Inferior parietal cortex (tissue), 1 donor: ENCODE results near the gene NTNG1.

Experiments
- DNase-seq: peaks from one replicate; pipeline ENCODE4 v3.0.0-alpha.2; 2016; ENCODE audit errors: extremely low spot score

NTNG1 gene

DNA sequence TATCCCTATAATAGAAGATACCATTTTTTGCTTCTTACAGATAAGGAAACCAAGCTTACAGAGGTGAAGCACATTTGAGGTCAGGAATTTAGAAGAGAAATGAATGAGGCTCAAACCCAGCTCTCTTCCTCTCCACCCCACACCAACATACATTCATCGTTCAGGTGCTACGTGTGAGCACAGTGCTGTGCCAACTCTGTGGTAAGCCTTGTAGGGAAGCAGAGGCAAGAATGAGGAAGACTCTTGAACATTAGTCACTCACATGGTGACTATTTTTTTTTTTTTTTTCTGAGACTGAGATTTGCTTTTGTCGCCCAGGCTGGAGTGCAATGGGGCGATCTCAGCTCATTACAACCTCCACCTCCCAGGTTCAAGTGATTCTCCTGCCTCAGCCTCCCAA, 314.0 kb downstream of the NTNG1 start:
- no peak for DNase-seq

DNA sequence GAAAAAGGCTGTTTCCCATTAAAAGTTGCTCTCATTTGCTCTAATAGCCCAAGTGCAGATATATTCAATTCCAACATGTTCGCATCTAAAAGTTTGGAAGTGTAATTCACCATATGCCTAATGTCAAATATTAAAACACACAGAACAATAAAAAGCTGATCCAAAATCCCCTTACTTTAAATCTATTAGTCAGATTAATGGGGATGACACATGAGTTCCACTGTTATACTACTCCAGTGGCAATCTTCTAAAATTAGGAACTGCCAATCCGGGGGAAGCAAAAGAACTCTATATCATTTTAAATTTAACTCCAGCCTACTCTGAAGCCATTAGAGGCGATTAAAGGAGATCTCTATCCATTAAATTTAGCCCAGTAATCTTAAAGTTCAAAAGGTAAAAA, 317.1 kb downstream of the NTNG1 start:
- DNase-seq: no peak

DNA sequence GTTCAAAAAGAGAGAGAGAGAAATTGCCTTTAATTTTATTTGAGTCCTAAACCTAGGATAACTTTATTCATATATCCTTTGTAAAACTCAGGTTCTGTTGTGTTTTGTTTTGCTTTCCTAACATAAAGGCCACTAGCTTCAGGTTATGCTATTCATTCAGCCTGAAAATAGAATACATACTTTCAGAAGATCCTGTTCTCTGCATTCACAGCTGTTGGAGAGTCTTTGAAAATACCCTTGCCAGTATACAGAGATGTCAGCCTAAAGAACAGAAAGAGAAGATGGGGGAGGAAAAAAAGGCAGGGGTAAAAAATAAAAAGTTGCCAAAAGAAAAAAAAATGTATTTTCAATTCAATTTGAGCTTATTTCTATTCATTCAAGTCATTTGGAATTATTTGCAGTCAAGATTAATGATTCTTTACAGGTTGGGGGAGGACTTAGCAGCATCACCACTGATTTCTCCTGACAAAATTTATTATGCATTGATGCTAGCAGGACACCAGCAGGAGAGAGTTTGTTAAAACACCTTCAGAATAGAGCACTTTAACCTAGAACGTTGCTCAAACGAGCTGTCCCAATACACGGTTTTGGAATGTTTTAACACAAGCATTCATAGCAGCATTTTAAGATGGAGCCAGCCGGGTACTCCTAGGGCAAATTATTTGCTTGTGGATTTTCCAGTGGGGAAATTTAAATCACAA, 318.5 kb downstream of the NTNG1 start:
- DNase-seq: no peak

DNA sequence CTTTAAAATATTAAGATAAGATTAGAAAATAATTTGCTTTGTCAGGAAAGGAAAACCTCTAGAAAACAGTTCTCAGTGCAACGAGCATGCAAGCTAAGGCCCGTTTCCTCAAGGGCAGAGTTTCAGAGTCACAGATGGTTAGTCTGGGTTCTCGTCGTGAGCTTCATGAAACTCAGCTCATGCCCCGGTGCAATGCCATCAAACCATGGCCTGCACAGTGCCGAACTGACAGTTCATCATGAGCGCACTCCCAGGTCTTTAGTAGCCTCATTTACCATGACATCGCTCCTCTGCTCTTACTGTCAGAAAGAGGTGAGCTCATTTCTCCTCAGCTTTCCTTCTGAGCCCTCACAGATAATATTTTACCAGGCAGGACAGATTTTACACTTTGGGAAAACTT, 319.2 kb downstream of the NTNG1 start:
- DNase-seq: no peak

DNA sequence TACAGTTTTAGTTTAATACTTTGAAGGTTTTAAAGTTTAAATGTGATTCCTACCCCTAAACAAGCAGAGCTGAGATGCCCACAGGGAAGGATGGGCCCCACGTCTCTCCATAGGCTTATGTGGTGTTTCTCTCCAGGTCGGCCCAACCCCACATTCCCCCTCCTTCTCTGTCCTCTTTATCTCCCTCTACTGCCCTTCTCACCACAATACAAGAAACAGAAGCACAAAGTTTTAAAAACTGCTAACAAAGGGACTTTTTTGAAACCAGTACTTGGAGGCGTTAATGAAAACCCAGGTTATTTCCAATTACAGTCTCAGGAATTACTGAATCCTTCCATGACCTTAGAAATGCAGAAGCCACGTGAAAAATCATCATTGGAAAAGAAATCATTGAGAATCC, 324.0 kb downstream of the NTNG1 start:
- DNase-seq: no peak

DNA sequence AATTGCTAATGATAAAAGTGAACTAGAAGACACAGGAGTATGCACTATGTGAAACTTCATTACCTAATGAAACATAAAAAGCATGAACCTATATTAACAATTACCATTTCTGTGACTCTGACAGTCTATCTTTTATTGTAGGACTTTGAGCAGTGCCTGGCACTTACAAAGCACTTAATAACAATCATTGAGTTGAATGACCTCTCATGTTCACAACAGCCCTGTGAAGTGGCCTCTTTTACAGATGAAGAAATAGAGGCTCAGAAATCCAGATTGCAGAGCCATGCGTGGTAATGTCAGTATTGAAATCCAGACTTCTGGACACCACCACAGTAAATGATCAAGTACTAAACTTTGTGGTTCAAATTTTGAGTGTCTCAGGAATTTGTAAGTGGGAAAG, 326.4 kb downstream of the NTNG1 start:
- DNase-seq: no peak

DNA sequence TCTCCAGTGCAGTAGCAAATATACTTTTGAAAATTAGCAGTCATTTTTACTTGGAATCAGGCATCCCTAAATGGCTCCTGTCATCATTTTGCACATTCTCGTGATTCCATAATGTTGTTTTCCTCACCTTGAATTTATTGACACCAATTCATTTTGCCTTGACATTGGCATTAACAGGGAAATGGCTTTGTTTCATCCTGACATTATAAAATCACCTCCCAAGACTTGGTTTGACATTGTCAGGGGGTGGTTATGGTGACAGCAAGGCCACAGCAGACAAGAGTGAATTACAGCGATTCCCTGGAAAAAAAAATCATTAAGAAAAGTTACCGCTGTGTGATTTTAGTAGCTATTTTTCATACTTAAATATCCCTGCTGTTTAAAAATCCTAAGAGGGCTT, 327.0 kb downstream of the NTNG1 start:
- DNase-seq: no peak

DNA sequence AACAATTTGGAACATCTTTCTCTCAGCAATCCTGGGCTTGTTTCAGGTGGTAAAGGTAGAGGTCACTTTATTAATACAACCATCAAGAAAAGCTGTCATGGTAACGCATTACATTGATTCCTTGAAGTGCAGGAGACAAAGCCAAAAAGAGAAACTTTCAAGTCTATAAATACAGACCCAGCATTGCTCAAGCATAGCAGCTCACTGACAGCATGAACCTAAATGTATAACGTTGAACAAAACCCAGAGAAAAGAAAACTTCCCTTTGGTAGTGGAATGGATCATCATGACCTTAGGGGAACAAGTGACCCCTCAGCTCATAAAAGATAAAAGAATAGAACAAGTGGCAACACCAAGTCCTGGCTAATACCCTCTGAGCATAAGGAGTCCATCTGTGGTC, 332.2 kb downstream of the NTNG1 start:
- no peak for DNase-seq

DNA sequence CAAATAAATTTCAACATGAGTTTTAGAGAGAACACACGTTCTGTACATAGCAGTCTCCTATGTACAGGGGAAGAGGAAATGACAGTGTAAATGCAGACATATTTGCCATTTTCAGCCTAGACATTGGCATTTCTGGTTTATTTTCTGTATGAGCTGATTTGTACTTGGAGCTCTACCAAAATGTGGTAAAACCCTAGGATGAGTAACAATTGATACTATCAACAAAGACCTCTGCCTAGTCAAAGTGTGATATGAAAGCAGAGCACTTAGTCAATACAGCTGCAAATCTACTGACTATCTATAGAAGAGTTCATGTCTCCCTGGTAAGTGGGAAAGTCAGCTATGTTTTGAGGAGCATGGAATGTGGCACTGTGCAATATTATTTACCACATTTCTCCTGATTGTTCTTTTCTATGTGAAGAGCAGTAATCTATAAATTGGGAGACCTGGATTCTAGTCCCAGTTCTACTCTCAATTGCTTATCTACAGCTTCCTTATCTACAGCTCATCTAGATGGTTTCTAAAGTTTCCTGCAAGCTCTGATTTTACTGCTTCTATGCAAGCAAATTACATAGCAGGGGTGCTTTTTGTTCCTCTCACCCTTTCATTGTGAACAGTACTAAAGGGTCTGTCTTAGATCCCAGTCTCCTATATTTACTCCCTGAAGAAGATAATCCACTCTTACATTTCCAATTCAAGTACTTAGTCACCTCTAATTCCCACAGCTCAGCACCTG, 334.2 kb downstream of the NTNG1 start:
- DNase-seq: no peak

DNA sequence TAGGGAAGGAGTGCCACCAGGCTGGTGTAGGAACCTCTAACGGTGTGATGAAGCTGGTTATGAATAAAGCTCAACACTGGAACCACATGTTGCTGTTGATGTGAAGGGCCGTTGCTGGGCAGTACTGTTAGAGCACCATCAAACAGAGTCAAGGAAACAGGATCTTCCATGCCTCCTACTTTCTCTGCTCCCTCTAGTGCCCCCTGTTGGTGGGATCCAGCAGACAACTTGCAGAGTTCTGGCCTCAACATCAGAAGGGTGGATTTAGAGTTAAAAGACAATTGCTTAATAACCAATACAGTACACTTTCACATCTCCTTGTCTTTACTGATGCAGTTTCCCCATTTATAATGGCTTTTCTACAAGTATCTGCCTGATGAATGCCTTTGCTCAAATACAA, 336.4 kb downstream of the NTNG1 start:
- no peak for DNase-seq

DNA sequence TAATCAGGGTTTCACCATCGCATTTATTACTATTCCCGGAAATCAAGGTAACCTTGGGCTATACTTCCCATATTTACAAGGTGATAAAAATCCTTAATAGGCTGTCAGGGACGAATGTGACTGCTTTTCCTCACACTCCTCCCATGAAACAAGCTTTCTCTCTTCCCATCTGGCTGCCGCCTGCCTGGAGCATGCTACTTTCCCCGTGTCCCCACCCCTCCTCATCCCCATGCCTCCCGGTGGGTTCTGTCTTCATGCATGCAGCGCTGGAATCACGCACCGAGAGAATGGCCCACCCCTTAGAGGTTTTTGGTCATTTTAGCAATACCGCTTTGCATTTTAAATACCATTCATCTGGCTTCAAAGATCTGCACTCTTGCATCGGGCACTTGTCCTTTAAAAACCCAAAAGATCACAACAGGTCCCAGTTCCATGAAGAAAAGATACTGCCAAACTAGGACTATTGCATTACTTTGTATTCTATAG, 339.1 kb downstream of the NTNG1 start:
- no peak for DNase-seq

DNA sequence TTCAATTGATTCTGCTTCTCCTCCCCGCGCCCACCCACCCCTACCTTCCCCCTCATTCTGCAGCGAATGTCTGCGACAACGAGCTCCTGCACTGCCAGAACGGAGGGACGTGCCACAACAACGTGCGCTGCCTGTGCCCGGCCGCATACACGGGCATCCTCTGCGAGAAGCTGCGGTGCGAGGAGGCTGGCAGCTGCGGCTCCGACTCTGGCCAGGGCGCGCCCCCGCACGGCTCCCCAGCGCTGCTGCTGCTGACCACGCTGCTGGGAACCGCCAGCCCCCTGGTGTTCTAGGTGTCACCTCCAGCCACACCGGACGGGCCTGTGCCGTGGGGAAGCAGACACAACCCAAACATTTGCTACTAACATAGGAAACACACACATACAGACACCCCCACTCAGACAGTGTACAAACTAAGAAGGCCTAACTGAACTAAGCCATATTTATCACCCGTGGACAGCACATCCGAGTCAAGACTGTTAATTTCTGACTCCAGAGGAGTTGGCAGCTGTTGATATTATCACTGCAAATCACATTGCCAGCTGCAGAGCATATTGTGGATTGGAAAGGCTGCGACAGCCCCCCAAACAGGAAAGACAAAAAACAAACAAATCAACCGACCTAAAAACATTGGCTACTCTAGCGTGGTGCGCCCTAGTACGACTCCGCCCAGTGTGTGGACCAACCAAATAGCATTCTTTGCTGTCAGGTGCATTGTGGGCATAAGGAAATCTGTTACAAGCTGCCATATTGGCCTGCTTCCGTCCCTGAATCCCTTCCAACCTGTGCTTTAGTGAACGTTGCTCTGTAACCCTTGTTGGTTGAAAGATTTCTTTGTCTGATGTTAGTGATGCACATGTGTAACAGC, 339.9 kb downstream of the NTNG1 start:
- no peak for DNase-seq

DNA sequence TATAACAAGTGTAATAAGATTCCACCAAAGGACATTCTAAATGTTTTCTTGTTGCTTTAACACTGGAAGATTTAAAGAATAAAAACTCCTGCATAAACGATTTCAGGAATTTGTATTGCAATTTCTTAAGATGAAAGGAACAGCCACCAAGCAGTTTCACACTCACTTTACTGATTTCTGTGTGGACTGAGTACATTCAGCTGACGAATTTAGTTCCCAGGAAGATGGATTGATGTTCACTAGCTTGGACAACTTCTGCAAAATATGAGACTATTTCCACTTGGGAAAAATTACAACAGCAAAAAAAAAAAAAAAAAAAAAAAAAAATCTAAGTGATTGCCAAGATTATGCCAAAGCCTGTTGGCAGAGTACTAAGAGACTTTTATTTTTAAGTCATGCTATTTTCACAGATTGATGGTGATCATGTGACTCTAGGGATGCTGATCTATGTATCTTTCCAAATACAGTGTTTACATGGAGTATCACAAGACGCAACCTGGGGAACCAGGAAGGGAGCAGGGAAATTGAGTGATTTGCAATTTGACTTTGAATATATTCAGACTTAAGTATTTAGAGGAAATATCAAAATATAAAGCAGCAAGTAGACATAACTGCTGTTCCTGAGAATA, 341.0 kb downstream of the NTNG1 start:
- DNase-seq: no peak

DNA sequence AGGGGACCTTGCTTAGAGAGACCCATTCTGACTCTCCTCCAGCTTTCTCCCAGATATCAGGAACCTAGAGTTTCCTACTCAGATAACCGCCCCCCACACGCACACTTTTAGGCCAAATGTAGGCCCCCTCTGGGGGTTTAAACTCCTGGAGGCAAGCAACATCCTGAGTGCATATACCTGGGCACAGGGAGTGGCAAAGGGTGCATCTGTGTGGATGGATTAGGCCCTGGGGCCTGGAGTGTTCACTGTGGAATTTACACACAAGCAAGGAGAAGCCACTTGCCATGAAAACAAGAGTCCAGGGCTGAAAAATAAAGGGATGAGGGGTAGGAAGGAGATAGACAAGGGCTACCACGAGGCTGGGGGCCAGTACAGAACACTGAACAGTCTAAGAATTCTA, 343.1 kb downstream of the NTNG1 start:
- DNase-seq: no peak

DNA sequence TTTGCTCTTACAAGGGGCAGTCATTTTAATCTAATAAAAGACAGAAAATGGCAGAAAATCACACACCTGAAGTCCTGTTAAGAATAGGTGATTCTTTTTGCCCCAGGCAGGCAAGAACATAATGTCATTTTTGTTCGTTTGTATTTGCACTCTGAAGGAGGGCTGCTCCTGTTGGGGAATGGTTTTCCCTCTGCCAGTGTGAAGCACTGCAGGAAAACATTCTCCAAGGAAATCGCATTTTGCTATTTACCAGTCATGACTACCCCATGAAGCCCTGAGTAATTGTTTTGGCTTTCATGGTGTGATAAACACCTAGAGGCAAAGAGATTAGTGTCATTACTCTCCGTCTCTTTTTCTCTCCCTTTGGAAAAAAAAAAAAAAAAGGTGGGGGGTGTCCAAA, 345.5 kb downstream of the NTNG1 start:
- DNase-seq: no peak

DNA sequence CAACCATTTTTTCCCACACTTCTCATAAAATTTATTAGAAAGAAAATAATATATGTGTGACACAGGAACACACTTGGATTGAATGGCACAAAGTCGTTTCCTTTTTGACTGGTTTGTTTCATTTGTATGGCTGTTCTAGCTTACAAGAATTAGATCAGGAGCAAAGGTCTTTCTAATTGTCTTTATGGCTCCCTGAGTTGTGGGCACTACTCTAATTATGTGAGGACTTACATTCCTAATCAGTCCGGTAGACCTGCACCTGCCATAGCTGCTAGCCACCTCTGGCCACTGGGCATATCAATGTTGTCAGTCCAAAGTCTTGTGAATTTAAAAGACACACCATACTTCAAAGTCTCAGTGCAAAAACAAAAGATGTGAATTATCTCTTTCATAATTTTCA, 346.7 kb downstream of the NTNG1 start:
- DNase-seq: no peak

DNA sequence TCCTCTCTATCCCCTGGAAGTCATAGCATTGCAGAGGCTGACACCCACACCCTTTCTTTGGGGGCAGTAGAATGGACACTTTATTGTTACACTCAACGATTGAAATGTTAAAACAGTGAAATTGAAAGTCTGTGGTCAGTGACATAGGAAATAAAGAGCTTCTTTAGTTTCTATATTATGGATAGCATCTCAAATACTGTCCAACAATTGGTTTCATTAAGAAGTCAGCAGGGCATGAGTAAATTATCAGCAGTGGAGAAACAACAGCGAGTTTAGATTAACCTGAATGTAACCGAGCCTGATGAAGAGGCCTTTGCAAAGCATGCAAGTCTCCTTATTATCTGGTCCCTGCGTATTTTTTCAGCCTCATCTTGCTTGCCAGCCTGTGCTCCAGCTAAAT, 350.7 kb downstream of the NTNG1 start:
- no peak for DNase-seq

DNA sequence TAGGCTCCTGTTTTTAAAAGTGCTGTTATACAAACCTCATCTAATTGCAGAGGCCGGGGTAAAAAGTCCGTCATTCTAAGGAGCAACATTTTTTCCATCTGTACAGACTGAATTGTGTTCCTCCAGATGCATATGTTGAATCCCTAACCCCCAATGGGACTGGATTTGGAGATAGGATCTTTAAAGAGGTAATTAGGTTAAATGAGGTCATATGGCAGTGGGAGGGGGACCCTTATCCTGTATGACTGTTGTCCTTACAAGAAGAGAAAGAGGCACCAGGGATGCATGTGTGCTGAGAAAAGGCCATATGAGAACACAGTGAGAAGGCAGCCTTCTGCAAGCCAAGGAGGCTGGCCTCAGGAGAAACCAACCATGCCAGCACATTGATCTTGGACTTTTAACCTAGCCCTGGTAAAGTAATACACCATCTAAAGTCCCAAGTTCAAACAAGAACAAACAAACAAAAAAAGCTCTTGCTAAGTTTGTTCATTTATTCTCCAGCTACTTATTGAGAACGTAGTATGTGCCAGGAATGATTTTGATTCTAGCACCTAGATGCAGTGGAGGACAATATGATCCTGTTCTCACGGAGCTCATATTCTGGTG, 352.4 kb downstream of the NTNG1 start:
- DNase-seq: no peak

DNA sequence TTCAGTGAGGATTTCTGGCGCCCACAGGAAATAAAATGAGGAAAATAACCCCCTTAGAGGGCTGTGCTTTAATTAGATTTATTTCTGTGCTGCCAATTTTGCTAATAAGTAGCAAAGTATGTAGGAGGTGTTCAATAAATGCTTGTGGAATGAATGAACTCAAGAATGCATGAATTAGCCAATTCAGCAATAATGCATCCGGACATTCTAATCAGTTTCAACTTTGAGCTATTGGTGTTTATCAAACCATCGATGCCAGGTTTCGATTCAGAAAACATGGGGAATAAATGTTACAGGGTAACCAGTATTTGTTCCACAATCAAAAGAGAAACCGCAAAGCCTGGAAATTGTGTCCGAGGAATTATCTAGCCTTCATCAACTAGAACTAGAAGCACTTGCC, 353.2 kb downstream of the NTNG1 start:
- DNase-seq: no peak

DNA sequence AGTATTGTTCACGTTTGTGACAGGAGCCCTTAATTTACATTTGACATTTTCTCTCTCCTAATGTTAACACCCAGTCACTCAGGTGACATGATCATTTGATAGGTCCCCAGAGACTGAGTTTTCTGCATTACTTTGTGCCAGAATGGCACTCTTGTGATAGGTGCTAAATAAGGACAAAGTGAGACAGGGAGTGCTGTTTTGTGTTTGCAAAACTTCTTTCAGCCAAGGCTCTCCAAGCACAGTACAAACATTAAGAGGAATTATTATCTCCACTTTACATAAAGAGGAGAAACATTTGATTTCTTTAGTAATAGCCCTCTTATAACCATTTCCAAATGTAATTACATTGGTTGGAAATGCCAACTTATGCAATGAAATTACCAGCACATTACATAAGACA, 355.2 kb downstream of the NTNG1 start:
- DNase-seq: no peak

DNA sequence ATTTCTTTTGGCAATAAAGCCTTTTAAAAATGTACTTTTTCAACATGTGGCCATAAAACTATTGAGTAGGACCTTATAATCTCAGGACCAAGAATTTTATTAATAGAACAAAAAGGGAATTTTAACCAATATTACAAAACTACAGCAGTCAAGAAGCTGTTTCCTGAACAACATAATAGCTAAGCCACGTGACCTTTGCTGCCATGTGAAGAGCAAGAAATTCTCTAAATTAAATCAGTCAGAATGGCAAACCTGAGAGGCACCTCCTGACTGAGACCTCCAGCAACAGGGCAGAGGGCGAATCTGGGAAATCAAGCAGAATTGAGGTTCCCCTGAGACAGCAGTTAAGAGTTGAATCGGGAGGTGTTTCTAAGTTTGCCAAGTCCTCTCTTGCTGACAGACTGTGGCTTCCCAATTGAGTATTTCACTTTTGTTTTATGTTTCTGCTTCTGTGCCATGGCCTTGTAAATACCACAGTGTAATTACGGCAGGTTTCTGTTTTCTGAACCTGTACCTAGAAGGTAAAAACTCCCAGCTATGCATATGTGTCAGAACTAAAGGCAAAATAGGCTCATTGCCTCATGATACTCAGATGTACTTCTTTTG, 358.4 kb downstream of the NTNG1 start:
- no peak for DNase-seq
